ENCODE measurements around the gene CHCHD3.

Gene CHCHD3

DNA sequence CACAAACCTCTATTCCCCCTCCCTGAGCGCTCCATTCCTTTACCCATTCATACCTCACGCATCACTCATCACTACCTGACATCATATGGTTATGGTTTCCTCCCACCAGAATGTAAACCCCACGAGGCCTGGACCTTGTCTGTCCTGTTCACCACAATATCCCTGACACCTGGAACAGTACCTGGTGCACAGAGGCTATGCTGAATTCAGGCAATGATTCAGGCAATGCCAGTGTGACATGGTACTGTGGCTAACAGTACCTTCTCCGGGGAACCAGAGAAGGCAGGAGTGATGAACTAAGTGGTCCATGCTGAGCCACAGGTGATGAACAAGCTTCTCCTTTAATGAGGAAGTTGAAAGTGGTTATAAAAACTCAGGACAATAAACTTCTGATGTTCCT is 303.1 kb downstream of the CHCHD3 start:
- H3K4me3 ChIP-seq, result no peak overlapping the region
- TF ChIP-seq, protein P1, sequence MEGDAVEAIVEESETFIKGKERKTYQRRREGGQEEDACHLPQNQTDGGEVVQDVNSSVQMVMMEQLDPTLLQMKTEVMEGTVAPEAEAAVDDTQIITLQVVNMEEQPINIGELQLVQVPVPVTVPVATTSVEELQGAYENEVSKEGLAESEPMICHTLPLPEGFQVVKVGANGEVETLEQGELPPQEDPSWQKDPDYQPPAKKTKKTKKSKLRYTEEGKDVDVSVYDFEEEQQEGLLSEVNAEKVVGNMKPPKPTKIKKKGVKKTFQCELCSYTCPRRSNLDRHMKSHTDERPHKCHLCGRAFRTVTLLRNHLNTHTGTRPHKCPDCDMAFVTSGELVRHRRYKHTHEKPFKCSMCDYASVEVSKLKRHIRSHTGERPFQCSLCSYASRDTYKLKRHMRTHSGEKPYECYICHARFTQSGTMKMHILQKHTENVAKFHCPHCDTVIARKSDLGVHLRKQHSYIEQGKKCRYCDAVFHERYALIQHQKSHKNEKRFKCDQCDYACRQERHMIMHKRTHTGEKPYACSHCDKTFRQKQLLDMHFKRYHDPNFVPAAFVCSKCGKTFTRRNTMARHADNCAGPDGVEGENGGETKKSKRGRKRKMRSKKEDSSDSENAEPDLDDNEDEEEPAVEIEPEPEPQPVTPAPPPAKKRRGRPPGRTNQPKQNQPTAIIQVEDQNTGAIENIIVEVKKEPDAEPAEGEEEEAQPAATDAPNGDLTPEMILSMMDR (IDR thresholded peaks at IDR 0.05), result no peak
- DNase-seq (ENCODE audit: low spot score), result no peak
- H3K27ac ChIP-seq, result no peak overlapping the region

DNA sequence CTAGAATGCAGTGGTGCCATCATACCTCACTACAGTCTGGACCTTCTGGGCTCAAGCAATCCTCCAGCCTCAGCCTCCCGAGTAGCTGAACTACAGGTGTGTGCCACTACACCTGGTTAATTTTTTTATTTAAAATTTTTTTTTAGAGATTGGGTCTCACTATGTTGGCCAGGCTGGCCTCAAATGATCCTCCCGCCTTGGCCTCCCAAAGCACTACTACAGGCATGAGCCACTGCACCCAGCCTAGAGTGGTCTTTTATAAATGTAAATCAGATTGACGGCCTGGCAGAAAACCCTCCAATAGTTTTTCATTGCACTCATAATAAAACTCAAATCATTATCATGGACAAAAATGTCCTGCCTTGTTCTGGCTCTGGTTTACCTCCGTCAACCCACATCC is 303.9 kb downstream of the CHCHD3 start:
- Histone ChIP-seq H3K4me3 (no peak overlapping the region), H3K27ac (no peak overlapping the region)
- TF ChIP-seq, protein P1 (IDR thresholded peaks at IDR 0.05), result no peak
- DNase-seq (ENCODE audit: low spot score), result no peak

DNA sequence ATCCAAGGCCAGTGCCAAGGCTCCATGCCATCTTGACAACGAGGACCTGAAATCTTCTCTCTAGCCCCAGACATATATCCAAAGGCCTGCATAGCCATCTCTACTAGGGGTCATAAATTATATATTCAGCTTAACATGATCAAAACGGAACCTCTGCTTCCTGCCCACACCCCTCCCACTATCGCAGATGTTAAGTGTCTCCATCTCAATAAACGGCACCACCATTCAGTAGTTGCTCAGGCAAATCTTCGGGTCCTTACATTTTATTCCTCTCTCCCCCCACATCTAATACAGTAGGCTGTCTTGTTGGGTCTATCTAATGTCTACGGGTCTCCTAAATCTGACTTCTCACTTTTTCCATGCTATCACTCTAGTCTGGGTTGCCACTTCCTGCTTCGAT is 304.5 kb downstream of the CHCHD3 start:
- Histone ChIP-seq H3K4me3 (no peak overlapping the region), H3K27ac (no peak overlapping the region)
- TF ChIP-seq, protein P1 (IDR thresholded peaks at IDR 0.05), result no peak
- DNase-seq (ENCODE audit: low spot score), result no peak

DNA sequence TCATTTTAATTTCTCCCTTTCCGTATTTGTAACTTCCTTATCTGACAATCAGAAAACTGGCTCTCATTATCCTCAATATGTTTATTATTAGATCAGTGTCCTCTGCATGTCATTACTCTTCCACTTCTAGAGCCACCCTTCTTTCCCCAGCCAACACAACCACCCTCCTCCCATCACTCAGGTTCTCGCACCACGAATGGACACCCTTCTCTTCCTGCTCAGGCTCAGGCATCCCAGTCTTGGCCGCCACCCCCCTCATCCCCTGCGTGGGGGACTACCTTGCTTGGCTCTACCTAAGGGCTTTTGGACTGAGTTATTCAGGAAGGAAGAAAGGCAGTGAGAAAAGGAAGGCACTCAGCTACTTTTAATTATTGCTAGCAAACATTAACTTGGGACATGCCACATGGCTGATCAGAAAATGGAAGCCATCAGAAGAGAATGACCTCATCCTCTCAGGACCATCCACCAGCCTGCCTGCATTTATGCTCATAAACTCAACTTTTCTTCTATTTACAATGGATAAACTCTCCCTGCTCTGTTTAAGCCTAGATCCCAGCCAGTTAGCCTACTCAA is 305.8 kb downstream of the CHCHD3 start:
- Histone ChIP-seq H3K27ac (no peak overlapping the region), H3K4me3 (no peak overlapping the region)
- TF ChIP-seq, protein P1 (IDR thresholded peaks at IDR 0.05), result no peak
- DNase-seq (ENCODE audit: low spot score), result no peak

DNA sequence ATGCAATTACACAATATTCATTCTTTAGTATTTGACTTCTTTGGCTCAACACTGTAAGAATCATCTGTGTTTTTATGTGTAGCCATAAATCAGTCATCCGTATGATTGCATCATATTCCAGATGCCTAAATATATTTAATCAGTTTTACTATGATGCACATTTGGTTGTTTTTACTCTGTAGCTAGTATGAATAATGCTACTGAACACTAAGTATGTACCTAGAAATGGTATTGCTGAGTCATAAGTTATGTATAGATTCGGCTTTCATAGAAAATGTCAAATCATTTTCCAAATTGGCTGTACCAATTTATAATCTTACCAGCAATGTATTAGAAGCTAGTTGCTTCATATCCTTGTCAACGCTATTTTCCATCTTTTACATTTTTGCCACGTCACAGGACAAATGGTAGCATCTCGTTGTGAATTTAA is 308.3 kb downstream of the CHCHD3 start:
- Histone ChIP-seq H3K4me3 (no peak overlapping the region), H3K27ac (no peak overlapping the region)
- no peak for DNase-seq (ENCODE audit: low spot score)
- TF ChIP-seq, protein P1 (IDR thresholded peaks at IDR 0.05), result no peak

DNA sequence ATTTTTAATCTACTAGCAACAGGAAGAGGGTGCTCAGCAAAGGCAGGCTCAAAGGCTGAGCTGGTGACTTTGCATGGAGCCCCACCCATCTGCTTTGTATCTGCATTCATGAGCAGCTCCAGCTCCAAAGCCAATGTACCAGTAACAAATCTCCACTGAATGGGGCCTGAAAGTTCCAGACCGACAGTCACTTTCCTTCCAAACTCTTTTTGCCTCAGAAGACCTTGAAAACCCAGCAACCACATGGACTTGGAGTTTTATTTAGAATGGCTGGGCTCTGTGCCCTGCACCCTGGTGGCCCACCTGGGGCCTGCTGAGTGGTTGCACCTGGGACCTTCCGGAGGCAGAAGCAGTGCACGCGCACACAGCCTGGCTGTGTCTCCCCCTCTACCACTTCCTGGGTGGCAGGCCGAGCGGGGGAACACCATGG is 310.6 kb downstream of the CHCHD3 start:
- Histone ChIP-seq H3K4me3 (no peak overlapping the region), H3K27ac (no peak overlapping the region)
- TF ChIP-seq, protein P1 (IDR thresholded peaks at IDR 0.05), result no peak
- no peak for DNase-seq (ENCODE audit: low spot score)

DNA sequence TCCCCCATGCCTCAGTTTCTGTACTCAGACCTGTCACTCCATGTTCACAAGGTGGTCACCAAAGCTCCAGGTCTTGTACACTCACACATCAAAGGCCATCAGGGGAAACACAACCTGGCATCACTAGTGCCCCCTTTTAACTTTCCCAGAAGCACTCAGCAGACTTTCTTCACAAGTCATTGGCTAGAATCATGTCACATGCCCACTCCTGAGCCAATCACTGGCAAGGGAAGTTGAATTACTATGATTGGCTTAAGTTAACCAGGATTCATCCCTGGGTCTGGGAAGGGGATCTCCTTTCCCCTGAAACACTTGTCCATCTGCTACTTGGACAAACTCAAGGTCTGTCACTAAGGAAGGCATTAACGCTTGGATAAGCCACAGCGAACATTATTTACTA is 311.8 kb downstream of the CHCHD3 start:
- DNase-seq (ENCODE audit: low spot score), result no peak
- TF ChIP-seq, protein P1 (IDR thresholded peaks at IDR 0.05), result no peak
- Histone ChIP-seq H3K4me3 (no peak overlapping the region), H3K27ac (no peak overlapping the region)
